Measurements from ENCODE around the gene GNPDA2. TPM values are rescaled to one million over a fixed set of nuclear protein-coding genes. Genes with fewer than 3 reads are reported as not detected.
A peak's percentile ranks its signal among the peaks of the same experiment; 100 is the strongest.

Gene GNPDA2
- total RNA-seq, 2 experiments from 2014 or later: 11.5 to 12.5 TPM

- Mint-ChIP-seq H3K9me3 (ENCODE audit: insufficient read depth) (no peaks in the 10 kb centered on the region), H3K4me1 (ENCODE audit: low read depth) (peaks cover 19% of the 10 kb centered on the region), H3K36me3 (ENCODE audit: low read depth) (no peaks in the 10 kb centered on the region), H3K27me3 (ENCODE audit: low read depth) (peaks cover 2% of the 10 kb centered on the region), H3K27ac (no peak overlapping the region), H3K4me3 (peak overlapping the region; percentile 91)
- DNase-seq (no peak), ATAC-seq (no peak)
- ChIA-PET POLR2A (interaction anchor here (1.3 kb wide), 1 partner anchor 49 kb away, joined by 7 read pairs; the partner anchor contains the start of gene GUF1), CTCF (interaction anchor here (1.9 to 2.3 kb wide), 2 partner anchors 45 to 49 kb away, joined by 7 to 11 read pairs; partner anchors contain the start of gene GUF1)
Observed at GRCh38 chr4:44727471-44727870, 1.1 kb upstream of the GNPDA2 start.

- ATAC-seq (no peak), DNase-seq (no peak)
- no peaks in the 10 kb centered on the region for H3K27me3 Mint-ChIP-seq (ENCODE audit: low read depth)
- peak overlapping the region; percentile 91 for H3K27ac Mint-ChIP-seq
- ChIA-PET POLR2A (interaction anchor here (1.4 kb wide), 1 partner anchor 47 kb away, joined by 18 read pairs; the partner anchor contains the start of gene GUF1), CTCF (interaction anchor here (1.9 to 2.3 kb wide), 2 partner anchors 44 to 47 kb away, joined by 7 to 11 read pairs; partner anchors contain the start of gene GUF1)
- H3K36me3 Mint-ChIP-seq (ENCODE audit: low read depth): peaks cover 5% of the 10 kb centered on the region
- peak overlapping the region; percentile 91 for H3K4me3 Mint-ChIP-seq
- H3K4me1 Mint-ChIP-seq (ENCODE audit: low read depth): peaks cover 19% of the 10 kb centered on the region
- no peaks in the 10 kb centered on the region for H3K9me3 Mint-ChIP-seq (ENCODE audit: insufficient read depth)
Observed at GRCh38 chr4:44725726-44726037, 674 bp downstream of the GNPDA2 start.

GRCh38 chr4:44725166-44725565, 1.2 kb downstream of the GNPDA2 start:
- DNase-seq (no peak), ATAC-seq (no peak)
- Mint-ChIP-seq H3K36me3 (ENCODE audit: low read depth) (peaks cover 10% of the 10 kb centered on the region), H3K27ac (peak overlapping the region; percentile 91), H3K4me3 (peak overlapping the region; percentile 91), H3K4me1 (ENCODE audit: low read depth) (peaks cover 17% of the 10 kb centered on the region), H3K9me3 (ENCODE audit: insufficient read depth) (no peaks in the 10 kb centered on the region), H3K27me3 (ENCODE audit: low read depth) (no peaks in the 10 kb centered on the region)
- CTCF ChIA-PET: interaction anchor here (1.0 to 2.3 kb wide), 2 partner anchors 16 to 46 kb away, joined by 3 to 11 read pairs; partner anchors contain the start of gene GUF1
- POLR2A ChIA-PET: interaction anchor here (1.4 kb wide), 1 partner anchor 46 kb away, joined by 18 read pairs; the partner anchor contains the start of gene GUF1

GRCh38 chr4:44722001-44722400, 4.4 kb downstream of the GNPDA2 start:
- peaks cover 10% of the 10 kb centered on the region for H3K36me3 Mint-ChIP-seq (ENCODE audit: low read depth)
- DNase-seq (no peak), ATAC-seq (no peak)
- ChIA-PET POLR2A (interaction anchor here (1.0 kb wide), 1 partner anchor 44 kb away, joined by 4 read pairs; the partner anchor contains the start of gene GUF1), CTCF (no interaction called here)
- H3K4me1 Mint-ChIP-seq (ENCODE audit: low read depth): peaks cover 16% of the 10 kb centered on the region
- H3K4me3 Mint-ChIP-seq: no peak overlapping the region
- no peaks in the 10 kb centered on the region for H3K27me3 Mint-ChIP-seq (ENCODE audit: low read depth)
- H3K27ac Mint-ChIP-seq: no peak overlapping the region
- H3K9me3 Mint-ChIP-seq (ENCODE audit: insufficient read depth): no peaks in the 10 kb centered on the region

- H3K36me3 Mint-ChIP-seq (ENCODE audit: low read depth): peaks cover 12% of the 10 kb centered on the region
- ATAC-seq: no peak
- POLR2A ChIA-PET: interaction anchor here (1.2 kb wide), 1 partner anchor 42 kb away, joined by 3 read pairs; no protein-coding TSS in a partner anchor
- no peak overlapping the region for H3K4me3 Mint-ChIP-seq
- no peaks in the 10 kb centered on the region for H3K9me3 Mint-ChIP-seq (ENCODE audit: insufficient read depth)
- H3K27me3 Mint-ChIP-seq (ENCODE audit: low read depth): no peaks in the 10 kb centered on the region
- DNase-seq: no peak
- CTCF ChIA-PET: no interaction called here
- H3K4me1 Mint-ChIP-seq (ENCODE audit: low read depth): peaks cover 7% of the 10 kb centered on the region
- no peak overlapping the region for H3K27ac Mint-ChIP-seq
Observed at GRCh38 chr4:44720371-44720770, 6.0 kb downstream of the GNPDA2 start.

GRCh38 chr4:44716597-44716996, 9.8 kb downstream of the GNPDA2 start:
- H3K27ac Mint-ChIP-seq: no peak overlapping the region
- ChIA-PET CTCF (interaction anchor here (1.5 kb wide), 1 partner anchor 38 kb away, joined by 8 read pairs; the partner anchor contains the start of gene GUF1), POLR2A (no interaction called here)
- no peak for DNase-seq
- peaks cover 15% of the 10 kb centered on the region for H3K36me3 Mint-ChIP-seq (ENCODE audit: low read depth)
- H3K4me1 Mint-ChIP-seq (ENCODE audit: low read depth): no peaks in the 10 kb centered on the region
- H3K27me3 Mint-ChIP-seq (ENCODE audit: low read depth): no peaks in the 10 kb centered on the region
- H3K9me3 Mint-ChIP-seq (ENCODE audit: insufficient read depth): no peaks in the 10 kb centered on the region
- ATAC-seq: no peak
- no peak overlapping the region for H3K4me3 Mint-ChIP-seq

GRCh38 chr4:44713125-44713524, 13.2 kb downstream of the GNPDA2 start:
- Mint-ChIP-seq H3K4me3 (no peak overlapping the region), H3K27ac (no peak overlapping the region), H3K9me3 (ENCODE audit: insufficient read depth) (no peaks in the 10 kb centered on the region), H3K27me3 (ENCODE audit: low read depth) (no peaks in the 10 kb centered on the region), H3K36me3 (ENCODE audit: low read depth) (peaks cover 14% of the 10 kb centered on the region), H3K4me1 (ENCODE audit: low read depth) (no peaks in the 10 kb centered on the region)
- CTCF ChIA-PET: no interaction called here
- DNase-seq (no peak), ATAC-seq (no peak)
- POLR2A ChIA-PET: no interaction called here

GRCh38 chr4:44704673-44705072, 21.7 kb downstream of the GNPDA2 start:
- ChIA-PET CTCF (no interaction called here), POLR2A (interaction anchor here (1.9 kb wide), 1 partner anchor 26 kb away, joined by 9 read pairs; the partner anchor contains the start of gene GUF1)
- no peaks in the 10 kb centered on the region for H3K27me3 Mint-ChIP-seq (ENCODE audit: low read depth)
- H3K27ac Mint-ChIP-seq: no peak overlapping the region
- H3K36me3 Mint-ChIP-seq (ENCODE audit: low read depth): peaks cover 37% of the 10 kb centered on the region
- no peaks in the 10 kb centered on the region for H3K9me3 Mint-ChIP-seq (ENCODE audit: insufficient read depth)
- no peak overlapping the region for H3K4me3 Mint-ChIP-seq
- H3K4me1 Mint-ChIP-seq (ENCODE audit: low read depth): no peaks in the 10 kb centered on the region
- ATAC-seq (no peak), DNase-seq (no peak)

- peaks cover 2% of the 10 kb centered on the region for H3K4me1 Mint-ChIP-seq (ENCODE audit: low read depth)
- H3K27ac Mint-ChIP-seq: no peak overlapping the region
- ATAC-seq (no peak), DNase-seq (no peak)
- no peaks in the 10 kb centered on the region for H3K9me3 Mint-ChIP-seq (ENCODE audit: insufficient read depth)
- CTCF ChIA-PET: no interaction called here
- H3K27me3 Mint-ChIP-seq (ENCODE audit: low read depth): no peaks in the 10 kb centered on the region
- no peak overlapping the region for H3K4me3 Mint-ChIP-seq
- POLR2A ChIA-PET: interaction anchor here (0.6 to 2.4 kb wide), 2 partner anchors 23 to 43 kb away, joined by 4 to 8 read pairs; partner anchors contain the start of gene GUF1
- peaks cover 46% of the 10 kb centered on the region for H3K36me3 Mint-ChIP-seq (ENCODE audit: low read depth)
Observed at GRCh38 chr4:44701037-44701436, 25.3 kb downstream of the GNPDA2 start.

- no peak overlapping the region for H3K27ac Mint-ChIP-seq
Observed at GRCh38 chr4:44700427-44700826, 25.9 kb downstream of the GNPDA2 start.

GRCh38 chr4:44684648-44685047, 41.7 kb downstream of the GNPDA2 start:
- Mint-ChIP-seq H3K36me3 (ENCODE audit: low read depth) (peaks cover 51% of the 10 kb centered on the region), H3K4me3 (no peak overlapping the region), H3K27me3 (ENCODE audit: low read depth) (no peaks in the 10 kb centered on the region), H3K27ac (no peak overlapping the region), H3K9me3 (ENCODE audit: insufficient read depth) (no peaks in the 10 kb centered on the region), H3K4me1 (ENCODE audit: low read depth) (peaks cover 21% of the 10 kb centered on the region)
- no peak for ATAC-seq
- ChIA-PET POLR2A (no interaction called here), CTCF (no interaction called here)
- no peak for DNase-seq

More at GRCh38 chr4:44700427-44700826, 25.9 kb downstream of the GNPDA2 start:
- Mint-ChIP-seq H3K4me1 (ENCODE audit: low read depth) (peaks cover 5% of the 10 kb centered on the region), H3K9me3 (ENCODE audit: insufficient read depth) (no peaks in the 10 kb centered on the region), H3K4me3 (no peak overlapping the region), H3K27me3 (ENCODE audit: low read depth) (no peaks in the 10 kb centered on the region), H3K36me3 (ENCODE audit: low read depth) (peaks cover 49% of the 10 kb centered on the region)
- no peak for ATAC-seq
- DNase-seq: no peak
- CTCF ChIA-PET: no interaction called here
- POLR2A ChIA-PET: interaction anchor here (0.6 to 2.4 kb wide), 2 partner anchors 22 to 43 kb away, joined by 4 to 8 read pairs; partner anchors contain the start of gene GUF1

GRCh38 chr4:44679060-44679459, 47.3 kb downstream of the GNPDA2 start:
- peaks cover 36% of the 10 kb centered on the region for H3K4me1 Mint-ChIP-seq (ENCODE audit: low read depth)
- peak overlapping the region; percentile 99 for H3K27ac Mint-ChIP-seq
- H3K36me3 Mint-ChIP-seq (ENCODE audit: low read depth): peaks cover 21% of the 10 kb centered on the region
- no peaks in the 10 kb centered on the region for H3K9me3 Mint-ChIP-seq (ENCODE audit: insufficient read depth)
- no peaks in the 10 kb centered on the region for H3K27me3 Mint-ChIP-seq (ENCODE audit: low read depth)
- ATAC-seq: no peak
- no peak for DNase-seq
- POLR2A ChIA-PET: interaction anchor here (0.7 to 2.5 kb wide), 6 partner anchors 8 to 47 kb away, joined by 3 to 20 read pairs (median 10); partner anchors contain the start of gene GNPDA2
- H3K4me3 Mint-ChIP-seq: peak overlapping the region; percentile 96
- CTCF ChIA-PET: interaction anchor here (1.2 to 3.1 kb wide), 7 partner anchors 8 to 230 kb away, joined by 3 to 11 read pairs (median 7); partner anchors contain the start of genes GNPDA2 and KCTD8

All from activated CD8-positive, alpha-beta T cell treated with anti-CD3 and anti-CD28 coated beads, Interleukin-2, amount 10 ng/mL, durations not matched to agents 7 days and 5 days (primary cell).